ENCODE measurements around the gene SPC24.

DNA sequence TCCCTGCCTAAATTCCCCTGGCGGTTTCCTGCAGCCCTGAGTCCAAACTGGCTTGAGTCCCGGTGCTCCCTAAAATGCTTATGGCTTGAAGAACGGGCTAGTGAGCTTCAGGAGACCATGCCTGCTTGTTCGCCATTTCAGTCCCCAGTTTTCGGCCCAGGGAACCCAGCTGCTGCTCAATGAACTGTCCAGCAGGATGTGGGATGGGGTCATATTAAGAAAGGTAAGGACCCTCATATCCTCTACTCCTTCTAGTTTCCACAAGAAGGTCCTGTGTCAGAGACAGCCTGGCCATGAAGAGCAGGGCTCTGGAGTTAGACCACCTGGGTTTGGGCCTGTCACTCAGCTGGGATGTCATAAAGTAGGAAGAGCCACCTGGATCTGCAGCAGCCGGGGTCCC, 17.0 kb upstream of the SPC24 start:
- TF ChIP-seq, protein P1, sequence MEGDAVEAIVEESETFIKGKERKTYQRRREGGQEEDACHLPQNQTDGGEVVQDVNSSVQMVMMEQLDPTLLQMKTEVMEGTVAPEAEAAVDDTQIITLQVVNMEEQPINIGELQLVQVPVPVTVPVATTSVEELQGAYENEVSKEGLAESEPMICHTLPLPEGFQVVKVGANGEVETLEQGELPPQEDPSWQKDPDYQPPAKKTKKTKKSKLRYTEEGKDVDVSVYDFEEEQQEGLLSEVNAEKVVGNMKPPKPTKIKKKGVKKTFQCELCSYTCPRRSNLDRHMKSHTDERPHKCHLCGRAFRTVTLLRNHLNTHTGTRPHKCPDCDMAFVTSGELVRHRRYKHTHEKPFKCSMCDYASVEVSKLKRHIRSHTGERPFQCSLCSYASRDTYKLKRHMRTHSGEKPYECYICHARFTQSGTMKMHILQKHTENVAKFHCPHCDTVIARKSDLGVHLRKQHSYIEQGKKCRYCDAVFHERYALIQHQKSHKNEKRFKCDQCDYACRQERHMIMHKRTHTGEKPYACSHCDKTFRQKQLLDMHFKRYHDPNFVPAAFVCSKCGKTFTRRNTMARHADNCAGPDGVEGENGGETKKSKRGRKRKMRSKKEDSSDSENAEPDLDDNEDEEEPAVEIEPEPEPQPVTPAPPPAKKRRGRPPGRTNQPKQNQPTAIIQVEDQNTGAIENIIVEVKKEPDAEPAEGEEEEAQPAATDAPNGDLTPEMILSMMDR (IDR thresholded peaks at IDR 0.05): no peak
- no peak for TF ChIP-seq EZH2 (IDR thresholded peaks at IDR 0.05; ENCODE audit: borderline replicate concordance, insufficient read depth, low read depth, low read length, poor library complexity, severe bottlenecking)

Measured in B cell (primary cell).